HCT116 (cell line): ENCODE data around the gene DNAJC25. TPM values are rescaled to one million over a fixed set of nuclear protein-coding genes. Genes with fewer than 3 reads are reported as not detected.

Source experiments
- ATAC-seq: fragments of 200-7000 bp; cut with Tn5 transposase; 2 replicates; pipeline ENCODE4 v1.9.1; 2020; ENCODE audit warnings: mild to moderate bottlenecking, moderate library complexity
- BruUV-seq: library from RNA; stranded (reverse); fragments of 400-500 nt; replicated peaks from 2 replicates; lab custom pipeline; 2021; lab: Mats Ljungman, UMichigan
- CTCF ChIA-PET: fragments of 300-600 bp; sonication (Branson Sonifier 250); formaldehyde crosslinking; loops from one replicate; lab custom pipeline; 2021; ENCODE audit warnings: antibody characterized with exemption; lab: Charles Lee
- POLR2A ChIA-PET: fragments of 300-600, 350-600 bp; sonication (Branson Sonifier 250); formaldehyde crosslinking; loops from one replicate; lab custom pipeline; 2021; ENCODE audit warnings: antibody characterized with exemption; lab: Charles Lee
- RAD21 ChIA-PET, 2 experiments: fragments of 300-600 bp; sonication (Branson Sonifier 250); formaldehyde crosslinking; loops; one replicate each; lab custom pipeline; 2023; ENCODE audit warnings: low total read pairs in 2 of 2; ENCODE audit not compliant: uncharacterized antibody in 2 of 2, unreplicated experiment in 2 of 2, low non-redundant PET in 1 of 2; lab: Charles Lee
- DNase-seq: peaks from one replicate; pipeline ENCODE4 v3.0.0-alpha.2; 2010; ENCODE audit warnings: low read depth, low spot score
- H2AFZ ChIP-seq: fragments of 200-600 bp; shearing (Covaris generic), sonication (generic); 2 replicates; pipeline ENCODE4 v1.6.1; 2017; ENCODE audit warnings: low read depth, mixed run types, mixed read lengths, antibody characterized with exemption, low read length; ENCODE audit not compliant: poor library complexity, severe bottlenecking
- H3K27ac ChIP-seq: 2 replicates; pipeline ENCODE4 v1.5.1; 2012; ENCODE audit warnings: low read depth, low read length
- H3K27me3 ChIP-seq: fragments of 200-600 bp; sonication (generic); 2 replicates; pipeline ENCODE4 v1.6.1; 2016; ENCODE audit warnings: mixed run types, low read length, mixed read lengths; ENCODE audit not compliant: insufficient read depth
- H3K36me3 ChIP-seq, 2 experiments: fragments of 200-500 bp in 1 of 2; fragments of 200-600 bp in 1 of 2; sonication (Bioruptor generic) in 1 of 2; sonication (generic) in 1 of 2; 2 replicates each; pipeline versions ENCODE4 v1.5.1 to v1.6.1; 2014 to 2016; ENCODE audit warnings: low read length in 2 of 2, inconsistent platforms in 1 of 2, mixed read lengths in 1 of 2, mixed run types in 1 of 2; ENCODE audit not compliant: insufficient read depth in 2 of 2, control insufficient read depth in 1 of 2
- H3K4me1 ChIP-seq, 2 experiments: fragments of 200-600 bp in 1 of 2; sonication (generic) in 1 of 2; 2 replicates each; pipeline versions ENCODE4 v1.5.1 to v1.6.1; 2012 to 2017; ENCODE audit warnings: low read length in 2 of 2, inconsistent platforms in 1 of 2, mild to moderate bottlenecking in 1 of 2, mixed read lengths in 1 of 2, mixed run types in 1 of 2, moderate library complexity in 1 of 2; ENCODE audit not compliant: insufficient read depth in 2 of 2, control insufficient read depth in 1 of 2
- H3K4me2 ChIP-seq: fragments of 200-600 bp; sonication (generic); 2 replicates; pipeline ENCODE4 v1.6.1; 2017; ENCODE audit warnings: mixed run types, low read length, mixed read lengths
- H3K4me3 ChIP-seq, 2 experiments: fragments of 200-600 bp in 1 of 2; sonication (generic) in 1 of 2; replicated peaks in 1 of 2; 2 replicates each; pipeline ENCODE4 v1.5.1; 2011 to 2016; ENCODE audit warnings: low read length in 2 of 2, control low read depth in 1 of 2, low read depth in 1 of 2, mild to moderate bottlenecking in 1 of 2, mixed read lengths in 1 of 2, mixed run types in 1 of 2
- H3K79me2 ChIP-seq: fragments of 200-600 bp; sonication (generic); 2 replicates; pipeline ENCODE4 v1.6.1; 2017; ENCODE audit warnings: mild to moderate bottlenecking, mixed run types, low read length, moderate library complexity, mixed read lengths; ENCODE audit not compliant: insufficient read depth
- H3K9ac ChIP-seq: fragments of 200-600 bp; sonication (generic); 2 replicates; pipeline ENCODE4 v1.6.1; 2016; ENCODE audit warnings: low read length, mixed read lengths
- H3K9me2 ChIP-seq: fragments of 200-600 bp; sonication (generic), shearing (Covaris generic); 2 replicates; pipeline ENCODE4 v1.6.1; 2017; ENCODE audit warnings: mixed run types, mild to moderate bottlenecking, moderate library complexity; ENCODE audit not compliant: insufficient read depth
- H3K9me3 ChIP-seq, 2 experiments: fragments of 200-500 bp in 1 of 2; fragments of 200-600 bp in 1 of 2; sonication (Bioruptor generic) in 1 of 2; sonication (generic) in 1 of 2; 2 replicates each; pipeline ENCODE4 v1.6.1; 2014 to 2017; ENCODE audit warnings: low read length in 2 of 2, mixed read lengths in 2 of 2, inconsistent platforms in 1 of 2, low read depth in 1 of 2, mild to moderate bottlenecking in 1 of 2, mixed run types in 1 of 2, moderate library complexity in 1 of 2; ENCODE audit not compliant: control insufficient read depth in 1 of 2, insufficient read depth in 1 of 2
- H4K20me1 ChIP-seq: fragments of 200-600 bp; sonication (generic), shearing (Covaris generic); 2 replicates; pipeline ENCODE4 v1.6.1; 2017; ENCODE audit warnings: mixed run types, mild to moderate bottlenecking, moderate library complexity; ENCODE audit not compliant: insufficient read depth
- CBX3 ChIP-seq: IDR thresholded peaks from 2 replicates; pipeline ENCODE4 v1.6.1; 2012; ENCODE audit warnings: low read depth
- FOSL1 ChIP-seq: IDR thresholded peaks from 2 replicates; pipeline ENCODE4 v1.6.1; 2012; ENCODE audit warnings: low read depth
- JUND ChIP-seq: IDR thresholded peaks from 2 replicates; pipeline ENCODE4 v1.6.1; 2012
- POLR2A ChIP-seq: IDR thresholded peaks from 2 replicates; pipeline ENCODE4 v1.7.0; 2011; ENCODE audit warnings: borderline replicate concordance; ENCODE audit not compliant: insufficient read depth, insufficient read length; ENCODE audit errors: extremely low read depth
- POLR2AphosphoS5 ChIP-seq: IDR thresholded peaks from 2 replicates; pipeline ENCODE4 v1.6.1; 2011; ENCODE audit warnings: mild to moderate bottlenecking, low read depth, low read length, moderate library complexity
- RAD21 ChIP-seq: IDR thresholded peaks from 2 replicates; pipeline ENCODE4 v1.6.1; 2012; ENCODE audit warnings: low read depth, mild to moderate bottlenecking
- REST ChIP-seq: IDR thresholded peaks from 2 replicates; pipeline ENCODE4 v1.6.1; 2012; ENCODE audit warnings: low read depth
- SIN3A ChIP-seq: IDR thresholded peaks from 2 replicates; pipeline ENCODE4 v1.6.1; 2012; ENCODE audit warnings: low read depth
- YY1 ChIP-seq: IDR thresholded peaks from 2 replicates; pipeline ENCODE4 v1.6.1; 2011; ENCODE audit warnings: low read length, low read depth, moderate library complexity, mild to moderate bottlenecking; ENCODE audit not compliant: insufficient replicate concordance; ENCODE audit errors: extremely low read depth
- ZBTB33 ChIP-seq: IDR thresholded peaks from 2 replicates; pipeline ENCODE4 v1.6.1; 2011; ENCODE audit warnings: mild to moderate bottlenecking, low read length, moderate library complexity; ENCODE audit not compliant: insufficient replicate concordance; ENCODE audit errors: extremely low read depth
- ZNF274 ChIP-seq: fragments of 200-500 bp; sonication (Bioruptor generic); IDR thresholded peaks from 2 replicates; pipeline ENCODE4 v1.6.1; 2014; ENCODE audit warnings: mild to moderate bottlenecking, low read depth, low read length, inconsistent platforms
- intact Hi-C: fragments of 100-400 bp; cut with micrococcal nuclease; formaldehyde crosslinking; loops from 2 replicates; pipeline ENCODE4 v1.10.0; 2022
- total RNA-seq: library from RNA; stranded (reverse); gene quantifications from one replicate; pipeline ENCODE4 v1.2.1, GENCODE V29; 2021; ENCODE audit not compliant: unreplicated experiment
- TF ChIP-seq, protein P1 (sequence below): IDR thresholded peaks from 2 replicates; pipeline ENCODE4 v1.6.1; 2012

DNAJC25 gene
- total RNA-seq, 1 experiment from 2014 or later: 7.1 TPM

DNA sequence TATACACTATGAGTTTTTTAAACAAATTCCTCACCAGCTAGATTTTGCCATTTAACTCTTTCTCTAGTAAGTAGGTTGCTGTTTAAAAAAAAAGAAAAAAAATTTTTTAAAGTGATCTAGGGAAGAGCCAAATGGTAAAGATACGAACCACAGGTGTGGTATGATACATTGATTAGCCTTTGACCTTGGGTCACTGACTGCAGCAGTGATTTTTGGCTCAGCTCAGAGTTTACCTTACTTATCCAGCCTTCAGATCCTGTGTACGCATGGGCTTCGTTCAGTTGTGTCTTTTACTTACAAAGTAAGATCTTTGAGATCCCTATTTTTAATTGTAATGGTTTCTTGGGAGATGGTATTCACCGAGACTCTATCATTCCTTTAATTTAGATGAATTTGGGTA lies 17.9 kb downstream of the DNAJC25 start:
- no peak overlapping the region for H3K9ac ChIP-seq
- H4K20me1 ChIP-seq: no peaks in the 10 kb centered on the region
- H3K9me2 ChIP-seq: no peaks in the 10 kb centered on the region
- H2AFZ ChIP-seq: no peak overlapping the region
- peaks cover 9 to 11% of the 10 kb centered on the region in 2 experiments for H3K36me3 ChIP-seq
- CTCF ChIA-PET: no interaction called here
- H3K4me3 ChIP-seq: no peak overlapping the region
- no peaks in the 10 kb centered on the region for H3K27me3 ChIP-seq
- no peak for TF ChIP-seq ZBTB33
- no peak for TF ChIP-seq POLR2A
- no peak for TF ChIP-seq YY1
- TF ChIP-seq REST: no peak
- TF ChIP-seq ZNF274: no peak
- no peak for TF ChIP-seq POLR2AphosphoS5
- TF ChIP-seq SIN3A: no peak
- TF ChIP-seq, protein P1, sequence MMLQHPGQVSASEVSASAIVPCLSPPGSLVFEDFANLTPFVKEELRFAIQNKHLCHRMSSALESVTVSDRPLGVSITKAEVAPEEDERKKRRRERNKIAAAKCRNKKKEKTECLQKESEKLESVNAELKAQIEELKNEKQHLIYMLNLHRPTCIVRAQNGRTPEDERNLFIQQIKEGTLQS: no peak
- TF ChIP-seq JUND: no peak
- no peak for TF ChIP-seq CBX3
- no peak for TF ChIP-seq RAD21
- TF ChIP-seq FOSL1: no peak
- TF ChIP-seq, all 23 proteins: peak for 0
- no TSS peak for BruUV-seq
- Histone ChIP-seq H3K4me1 (no peaks in the 10 kb centered on the region), H3K27ac (no peak overlapping the region), H3K9me3 (no peaks in the 10 kb centered on the region), H3K4me2 (no peak overlapping the region), H3K79me2 (peaks cover 28% of the 10 kb centered on the region)
- POLR2A ChIA-PET: interaction anchor here (1.0 kb wide), 1 partner anchor 18 kb away, joined by 4 read pairs; the partner anchor contains the start of gene DNAJC25
- intact Hi-C loops: no loop called here
- ATAC-seq: no peak
- no peak for DNase-seq
- RAD21 ChIA-PET: no interaction called here
